Skeletal muscle tissue (tissue), 4 donors: ENCODE data around the gene EEF1G. TPM values are rescaled to one million over a fixed set of nuclear protein-coding genes. Genes with fewer than 3 reads are reported as not detected.
"Not testable (repeated sequence)": the region's sequence is repeated elsewhere in the genome, so short reads cannot be mapped to it uniquely, and the experiment has no call there.

Source experiments
- H3K27ac ChIP-seq: one replicate; pipeline ENCODE4 v1.7.0; 2013; ENCODE audit warnings: mild to moderate bottlenecking, low read depth, low read length, inconsistent platforms
- H3K27me3 ChIP-seq, 3 donors: one replicate each; pipeline ENCODE4 v1.7.0; 2013; ENCODE audit warnings: low read length in 3 of 3; ENCODE audit not compliant: control insufficient read depth in 3 of 3, insufficient read depth in 3 of 3
- H3K36me3 ChIP-seq, 3 donors: one replicate each; pipeline ENCODE4 v1.7.0; 2013; ENCODE audit warnings: low read length in 3 of 3; ENCODE audit not compliant: control insufficient read depth in 3 of 3, insufficient read depth in 3 of 3
- H3K4me1 ChIP-seq, 3 donors: one replicate each; pipeline ENCODE4 v1.7.0; 2013; ENCODE audit warnings: low read length in 3 of 3, mild to moderate bottlenecking in 3 of 3; ENCODE audit not compliant: control insufficient read depth in 3 of 3, insufficient read depth in 3 of 3
- H3K4me3 ChIP-seq, 3 donors: one replicate each; pipeline ENCODE4 v1.7.0; 2013; ENCODE audit warnings: low read length in 3 of 3
- H3K9ac ChIP-seq, 3 donors: one replicate each; pipeline ENCODE4 v1.7.0; 2013; ENCODE audit warnings: low read length in 3 of 3, mild to moderate bottlenecking in 3 of 3, moderate library complexity in 2 of 3, low read depth in 1 of 3
- H3K9me3 ChIP-seq, 3 donors: one replicate each; pipeline ENCODE4 v1.7.0; 2013; ENCODE audit warnings: low read length in 3 of 3; ENCODE audit not compliant: control insufficient read depth in 3 of 3
- total RNA-seq: library from RNA; depleted of rRNA; stranded (reverse); fragments of >200 nt; gene quantifications from one replicate; pipeline ENCODE4 v1.2.3, GENCODE V29; 2014
- donor health status: Osteomylitis.

EEF1G gene
- total RNA-seq, 1 donor from 2014 or later: 2,520 TPM

- no peak overlapping the region for H3K27ac ChIP-seq
- H3K4me3 ChIP-seq: no peak overlapping the region
- H3K27me3 ChIP-seq: no peaks in the 10 kb centered on the region
- H3K9me3 ChIP-seq: no peaks in the 10 kb centered on the region
- H3K4me1 ChIP-seq: peaks cover 32 to 37% (median 33%) of the 10 kb centered on the region in 3 donors
- no peak overlapping the region for H3K9ac ChIP-seq
- peaks cover 23 to 34% (median 29%) of the 10 kb centered on the region in 3 donors for H3K36me3 ChIP-seq
These were observed 4.8 kb upstream of the EEF1G start for GRCh38 chr11:62578541-62578940.

GRCh38 chr11:62577046-62577714 is 3.5 kb upstream of the EEF1G start:
- Histone ChIP-seq H3K27me3 (no peaks in the 10 kb centered on the region), H3K27ac (peak overlapping the region; percentile 89), H3K4me3 (no peak overlapping the region), H3K4me1 (peaks cover 39 to 46% (median 46%) of the 10 kb centered on the region in 3 donors), H3K36me3 (peaks cover 26 to 38% (median 29%) of the 10 kb centered on the region in 3 donors), H3K9ac (peak overlapping the region in 2 of 3 donors; percentile 10 to 54), H3K9me3 (no peaks in the 10 kb centered on the region)

DNA sequence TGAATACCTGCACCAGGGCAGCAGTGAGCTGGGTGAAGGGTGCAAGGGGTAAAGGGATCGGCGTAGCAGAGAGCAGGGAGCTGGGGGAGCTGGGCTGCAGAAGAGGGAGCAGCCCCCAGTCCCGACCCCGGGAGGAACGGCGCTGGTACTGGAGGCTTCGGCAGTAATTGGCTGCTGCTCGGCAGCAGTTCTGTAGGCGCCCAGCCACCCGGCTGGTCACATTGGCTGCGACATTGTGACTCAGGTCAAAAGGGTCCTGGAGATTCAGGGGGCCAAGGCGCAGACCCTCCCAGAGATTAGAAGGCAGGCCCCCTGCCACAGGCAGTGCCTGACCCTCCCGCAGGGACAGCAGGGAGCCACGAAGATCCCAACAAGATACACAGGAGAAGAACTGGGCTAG is 2.1 kb upstream of the EEF1G start:
- peak overlapping the region in 2 of 3 donors; percentile 84 to 97 for H3K9ac ChIP-seq

GRCh38 chr11:62575156-62575555 is 1.5 kb upstream of the EEF1G start:
- H3K4me3 ChIP-seq: peak overlapping the region; percentile 62 to 91 (median 87)
- H3K9ac ChIP-seq: peak overlapping the region; percentile 84 to 97 (median 97)
- H3K27ac ChIP-seq: peak overlapping the region; percentile 89
- H3K36me3 ChIP-seq: peaks cover 38 to 48% (median 44%) of the 10 kb centered on the region in 3 donors
- no peaks in the 10 kb centered on the region for H3K9me3 ChIP-seq
- no peaks in the 10 kb centered on the region for H3K27me3 ChIP-seq
- peaks cover 50 to 57% (median 56%) of the 10 kb centered on the region in 3 donors for H3K4me1 ChIP-seq

More for the DNA sequence above, 2.1 kb upstream of the EEF1G start:
- H3K27me3 ChIP-seq: no peaks in the 10 kb centered on the region
- peaks cover 34 to 43% (median 37%) of the 10 kb centered on the region in 3 donors for H3K36me3 ChIP-seq
- no peaks in the 10 kb centered on the region for H3K9me3 ChIP-seq
- peak overlapping the region; percentile 89 for H3K27ac ChIP-seq
- H3K4me3 ChIP-seq: peak overlapping the region in 2 of 3 donors; percentile 62 to 87
- peaks cover 44 to 54% (median 52%) of the 10 kb centered on the region in 3 donors for H3K4me1 ChIP-seq

GRCh38 chr11:62574363-62575071 is 826 bp upstream of the EEF1G start:
- peak overlapping the region; percentile 62 to 91 (median 87) for H3K4me3 ChIP-seq
- no peaks in the 10 kb centered on the region for H3K9me3 ChIP-seq
- H3K36me3 ChIP-seq: peaks cover 42 to 49% (median 46%) of the 10 kb centered on the region in 3 donors

DNA sequence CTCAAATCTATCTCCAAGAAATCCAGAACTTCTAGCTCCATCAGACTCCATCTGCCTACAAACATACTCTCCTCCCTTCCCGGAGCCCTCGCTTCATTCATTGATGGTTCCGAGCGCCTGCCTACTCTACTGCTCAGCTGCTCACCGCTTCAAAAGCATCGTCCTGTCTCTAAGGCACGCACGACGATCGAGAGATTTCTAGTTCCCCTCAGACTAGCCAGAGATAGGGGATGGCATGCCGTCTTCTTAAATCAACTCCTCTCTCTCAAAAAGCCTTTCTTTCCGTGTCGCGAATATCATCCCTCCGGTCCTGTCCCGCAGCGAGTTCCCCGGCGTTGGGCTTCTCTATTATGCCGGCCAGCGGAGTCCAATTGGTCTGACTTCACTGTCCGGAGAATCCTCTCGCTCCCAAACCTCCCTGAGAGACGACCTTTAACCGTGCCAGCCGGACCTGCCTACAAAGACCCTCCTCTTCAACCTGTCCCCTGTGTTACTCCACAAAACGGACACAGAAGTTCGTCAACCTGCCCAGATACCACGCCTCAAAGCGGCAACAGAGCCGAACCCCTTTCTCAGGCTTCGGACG is 592 bp downstream of the EEF1G start:
- peak overlapping the region; percentile 95 to 99 (median 96) for H3K4me3 ChIP-seq
- no peaks in the 10 kb centered on the region for H3K9me3 ChIP-seq
- peaks cover 34 to 45% (median 43%) of the 10 kb centered on the region in 3 donors for H3K36me3 ChIP-seq
- peak overlapping the region; percentile 93 for H3K27ac ChIP-seq
- H3K27me3 ChIP-seq: no peaks in the 10 kb centered on the region
- H3K4me1 ChIP-seq: peaks cover 59 to 69% (median 67%) of the 10 kb centered on the region in 3 donors
- H3K9ac ChIP-seq: peak overlapping the region; percentile 95 to 97 (median 97)

More at GRCh38 chr11:62574363-62575071, 826 bp upstream of the EEF1G start:
- peak overlapping the region; percentile 89 for H3K27ac ChIP-seq
- peaks cover 55 to 62% (median 61%) of the 10 kb centered on the region in 3 donors for H3K4me1 ChIP-seq
- no peaks in the 10 kb centered on the region for H3K27me3 ChIP-seq
- H3K9ac ChIP-seq: peak overlapping the region; percentile 84 to 97 (median 97)

GRCh38 chr11:62572431-62572830 is 1.3 kb downstream of the EEF1G start:
- Histone ChIP-seq H3K27me3 (no peaks in the 10 kb centered on the region), H3K27ac (peak overlapping the region; percentile 93), H3K4me3 (peak overlapping the region; percentile 95 to 99 (median 96)), H3K9me3 (no peaks in the 10 kb centered on the region), H3K9ac (peak overlapping the region; percentile 95 to 97 (median 97)), H3K4me1 (peaks cover 59 to 69% (median 67%) of the 10 kb centered on the region in 3 donors), H3K36me3 (peaks cover 32 to 43% (median 42%) of the 10 kb centered on the region in 3 donors)

GRCh38 chr11:62571493-62571892 is 2.2 kb downstream of the EEF1G start:
- not testable (repeated sequence) for H3K27me3 ChIP-seq, H3K9me3 ChIP-seq
- peaks cover 57 to 67% (median 60%) of the 10 kb centered on the region in 3 donors for H3K4me1 ChIP-seq
- H3K4me3 ChIP-seq: peak overlapping the region in 2 of 3 donors; percentile 6 to 25
- H3K9ac ChIP-seq: peak overlapping the region in 2 of 3 donors; percentile 10 to 97
- peak overlapping the region; percentile 15 for H3K27ac ChIP-seq
- H3K36me3 ChIP-seq: peaks cover 37 to 48% (median 43%) of the 10 kb centered on the region in 3 donors

DNA sequence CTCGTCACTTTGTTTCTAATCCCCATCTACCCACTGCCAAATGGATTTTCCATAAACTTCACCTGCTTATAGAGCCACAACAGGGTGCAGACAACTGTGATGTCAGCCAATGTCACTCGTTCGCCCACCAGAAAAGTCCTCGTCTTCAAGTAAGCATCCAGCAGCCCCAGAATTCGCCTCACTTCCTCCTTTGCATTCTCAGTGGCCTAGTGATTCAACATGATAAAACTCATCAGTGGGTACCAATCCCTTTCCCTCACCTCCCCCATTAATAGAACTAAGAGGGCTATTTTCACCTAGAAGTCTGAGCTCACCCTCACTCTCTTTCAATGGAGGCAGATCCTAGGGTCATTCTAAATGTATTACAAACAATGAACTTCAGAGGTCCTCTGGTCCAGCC is 2.8 kb downstream of the EEF1G start:
- not testable (repeated sequence) for H3K27me3 ChIP-seq, H3K4me3 ChIP-seq, H3K9me3 ChIP-seq
- Histone ChIP-seq H3K27ac (peak overlapping the region; percentile 68), H3K9ac (peak overlapping the region in 1 of 3 donors; percentile 97), H3K36me3 (peaks cover 40 to 48% (median 44%) of the 10 kb centered on the region in 3 donors), H3K4me1 (peaks cover 53 to 62% (median 54%) of the 10 kb centered on the region in 3 donors)
